Measurements from ENCODE around the gene IPCEF1. TPM values are rescaled to one million over a fixed set of nuclear protein-coding genes. Genes with fewer than 3 reads are reported as not detected.

Gene IPCEF1
- polyA plus RNA-seq, 1 donor from 2014 or later, result 3.9 TPM

GRCh38 chr6:154226461-154226860 is 130.1 kb downstream of the IPCEF1 start:
- TF ChIP-seq CTCF (IDR thresholded peaks at IDR 0.05; ENCODE audit: poor library complexity, severe bottlenecking) (no peak), EP300 (conservative IDR thresholded peaks at IDR 0.05; ENCODE audit: poor library complexity, severe bottlenecking) (no peak), RAD21 (conservative IDR thresholded peaks at IDR 0.05) (no peak), MXI1 (conservative IDR thresholded peaks at IDR 0.05; ENCODE audit: poor library complexity, severe bottlenecking) (no peak), POLR2AphosphoS5 (IDR thresholded peaks at IDR 0.05) (no peak), TAF1 (IDR thresholded peaks at IDR 0.05; ENCODE audit: low read depth) (no peak), EZH2 (IDR thresholded peaks at IDR 0.05; ENCODE audit: borderline replicate concordance, insufficient read depth, low read length, poor library complexity, severe bottlenecking) (no peak), SMC3 (conservative IDR thresholded peaks at IDR 0.05; ENCODE audit: poor library complexity) (no peak), REST (IDR thresholded peaks at IDR 0.05; ENCODE audit: borderline replicate concordance) (no peak)
- H3F3A ChIP-seq (ENCODE audit: insufficient read depth, low read length, poor library complexity, severe bottlenecking), result no peaks in the 10 kb centered on the region

GRCh38 chr6:154223296-154223695 is 133.3 kb downstream of the IPCEF1 start:
- Histone ChIP-seq H4K20me1 (ENCODE audit: insufficient read depth) (no peaks in the 10 kb centered on the region), H3K9me3 (ENCODE audit: low read length) (no peaks in the 10 kb centered on the region), H3K4me2 (ENCODE audit: low read length) (no peak overlapping the region), H3F3A (ENCODE audit: insufficient read depth, low read length, poor library complexity, severe bottlenecking) (no peaks in the 10 kb centered on the region), H3K36me3 (ENCODE audit: insufficient read depth, low read length) (no peaks in the 10 kb centered on the region), H3K4me3 (ENCODE audit: low read length) (no peak overlapping the region), H3K9me2 (ENCODE audit: insufficient read depth, low read length) (no peaks in the 10 kb centered on the region), H3K79me2 (replicated peaks; ENCODE audit: insufficient read depth, low read length) (no peaks in the 10 kb centered on the region), H3K27me3 (ENCODE audit: insufficient read depth, low read depth, low read length) (no peaks in the 10 kb centered on the region), H3K9ac (ENCODE audit: low read length) (no peak overlapping the region), H2AFZ (ENCODE audit: low read depth, low read length) (no peak overlapping the region), H3K27ac (ENCODE audit: low read length) (no peak overlapping the region)
- TF ChIP-seq RAD21 (conservative IDR thresholded peaks at IDR 0.05) (no peak), TAF1 (IDR thresholded peaks at IDR 0.05; ENCODE audit: low read depth) (no peak), REST (IDR thresholded peaks at IDR 0.05; ENCODE audit: borderline replicate concordance) (no peak), MXI1 (conservative IDR thresholded peaks at IDR 0.05; ENCODE audit: poor library complexity, severe bottlenecking) (no peak), CTCF (IDR thresholded peaks at IDR 0.05; ENCODE audit: poor library complexity, severe bottlenecking) (no peak), SMC3 (conservative IDR thresholded peaks at IDR 0.05; ENCODE audit: poor library complexity) (no peak), EP300 (conservative IDR thresholded peaks at IDR 0.05; ENCODE audit: poor library complexity, severe bottlenecking) (no peak)

More at GRCh38 chr6:154226461-154226860, 130.1 kb downstream of the IPCEF1 start:
- H3K4me3 ChIP-seq (ENCODE audit: low read length), result no peak overlapping the region
- H2AFZ ChIP-seq (ENCODE audit: low read depth, low read length), result no peak overlapping the region
- no peaks in the 10 kb centered on the region for H3K9me2 ChIP-seq (ENCODE audit: insufficient read depth, low read length)
- no peak overlapping the region for H3K9ac ChIP-seq (ENCODE audit: low read length)
- no peaks in the 10 kb centered on the region for H3K36me3 ChIP-seq (ENCODE audit: insufficient read depth, low read length)
- H3K79me2 ChIP-seq (replicated peaks; ENCODE audit: insufficient read depth, low read length), result no peaks in the 10 kb centered on the region
- H4K20me1 ChIP-seq (ENCODE audit: insufficient read depth), result no peaks in the 10 kb centered on the region
- no peaks in the 10 kb centered on the region for H3K9me3 ChIP-seq (ENCODE audit: low read length)
- no peak overlapping the region for H3K27ac ChIP-seq (ENCODE audit: low read length)
- no peaks in the 10 kb centered on the region for H3K27me3 ChIP-seq (ENCODE audit: insufficient read depth, low read depth, low read length)
- no peak overlapping the region for H3K4me2 ChIP-seq (ENCODE audit: low read length)
